ENCODE results near the gene JAG1. TPM values are rescaled to one million over a fixed set of nuclear protein-coding genes. Genes with fewer than 3 reads are reported as not detected.

Gene JAG1
- total RNA-seq, 1 donor from 2014 or later = 36.8 TPM

Other genes starting within 250 kb of the JAG1 start
- gene MKKS, start 239.8 kb downstream of the JAG1 start, total RNA-seq = 33.2 TPM
- 11.3 TPM for gene SLX4IP, start 238.7 kb downstream of the JAG1 start, total RNA-seq